LNCaP clone FGC (cell line): ENCODE results near the gene RFPL2.

ENCODE experiments used
- DNase-seq: peaks from one replicate; pipeline ENCODE4 v3.0.0-alpha.2; 2011; ENCODE audit warnings: low read depth
- H3K4me3 ChIP-seq: 2 replicates; pipeline ENCODE4 v1.5.1; 2011; ENCODE audit warnings: mild to moderate bottlenecking, low read depth, low read length, control low read depth
- TF ChIP-seq, protein P1 (sequence below): IDR thresholded peaks from 2 replicates; pipeline ENCODE4 v1.5.1; 2012; ENCODE audit warnings: mild to moderate bottlenecking; ENCODE audit not compliant: control insufficient read depth, insufficient read depth; ENCODE audit errors: extremely low read depth

Gene RFPL2

DNA sequence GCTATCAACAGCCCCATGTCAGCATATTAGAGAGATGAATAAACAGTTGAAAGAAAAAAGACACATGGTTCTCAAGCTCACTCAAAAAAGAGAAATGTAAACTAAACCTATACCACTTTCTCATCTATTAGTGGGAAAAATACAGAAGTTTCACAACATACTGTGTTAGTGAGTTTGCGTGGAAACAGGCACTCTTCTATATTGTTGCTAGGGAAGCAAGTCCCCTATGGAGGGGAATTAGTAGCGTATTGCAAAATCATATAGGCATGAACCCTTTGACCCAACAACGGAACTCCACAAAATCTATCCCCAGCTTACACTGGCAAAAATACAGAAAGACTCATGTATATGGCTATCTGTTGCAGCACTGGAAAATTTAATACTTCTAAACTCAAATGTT, 14.2 kb upstream of the RFPL2 start:
- TF ChIP-seq, protein P1, sequence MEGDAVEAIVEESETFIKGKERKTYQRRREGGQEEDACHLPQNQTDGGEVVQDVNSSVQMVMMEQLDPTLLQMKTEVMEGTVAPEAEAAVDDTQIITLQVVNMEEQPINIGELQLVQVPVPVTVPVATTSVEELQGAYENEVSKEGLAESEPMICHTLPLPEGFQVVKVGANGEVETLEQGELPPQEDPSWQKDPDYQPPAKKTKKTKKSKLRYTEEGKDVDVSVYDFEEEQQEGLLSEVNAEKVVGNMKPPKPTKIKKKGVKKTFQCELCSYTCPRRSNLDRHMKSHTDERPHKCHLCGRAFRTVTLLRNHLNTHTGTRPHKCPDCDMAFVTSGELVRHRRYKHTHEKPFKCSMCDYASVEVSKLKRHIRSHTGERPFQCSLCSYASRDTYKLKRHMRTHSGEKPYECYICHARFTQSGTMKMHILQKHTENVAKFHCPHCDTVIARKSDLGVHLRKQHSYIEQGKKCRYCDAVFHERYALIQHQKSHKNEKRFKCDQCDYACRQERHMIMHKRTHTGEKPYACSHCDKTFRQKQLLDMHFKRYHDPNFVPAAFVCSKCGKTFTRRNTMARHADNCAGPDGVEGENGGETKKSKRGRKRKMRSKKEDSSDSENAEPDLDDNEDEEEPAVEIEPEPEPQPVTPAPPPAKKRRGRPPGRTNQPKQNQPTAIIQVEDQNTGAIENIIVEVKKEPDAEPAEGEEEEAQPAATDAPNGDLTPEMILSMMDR, result no peak
- H3K4me3 ChIP-seq, result no peak overlapping the region
- no peak for DNase-seq

DNA sequence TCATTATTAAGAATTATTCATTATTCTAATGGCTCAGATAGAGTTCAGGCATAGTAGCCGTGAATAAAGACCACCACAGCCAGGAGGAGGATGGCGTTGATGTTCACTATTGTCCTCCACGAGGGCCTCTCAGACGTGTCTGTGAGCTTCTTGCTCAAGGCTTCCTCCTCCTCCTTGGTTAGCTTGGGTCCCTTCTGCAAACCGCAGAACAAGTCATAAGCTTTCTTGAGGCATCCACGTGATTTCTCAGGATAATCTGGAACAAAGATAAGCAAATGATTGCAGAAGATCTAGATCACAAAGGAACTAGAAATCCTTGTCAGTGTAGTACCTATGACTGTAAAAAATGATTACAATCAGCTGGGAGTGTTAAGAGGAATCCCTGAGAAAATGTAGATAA, 13.6 kb upstream of the RFPL2 start:
- no peak for DNase-seq
- no peak overlapping the region for H3K4me3 ChIP-seq
- TF ChIP-seq, protein P1, result no peak

- no peak overlapping the region for H3K4me3 ChIP-seq
- no peak for DNase-seq
- TF ChIP-seq, protein P1, result no peak
Measured at GRCh38 chr22:32217465-32217864, 12.6 kb upstream of the RFPL2 start.

DNA sequence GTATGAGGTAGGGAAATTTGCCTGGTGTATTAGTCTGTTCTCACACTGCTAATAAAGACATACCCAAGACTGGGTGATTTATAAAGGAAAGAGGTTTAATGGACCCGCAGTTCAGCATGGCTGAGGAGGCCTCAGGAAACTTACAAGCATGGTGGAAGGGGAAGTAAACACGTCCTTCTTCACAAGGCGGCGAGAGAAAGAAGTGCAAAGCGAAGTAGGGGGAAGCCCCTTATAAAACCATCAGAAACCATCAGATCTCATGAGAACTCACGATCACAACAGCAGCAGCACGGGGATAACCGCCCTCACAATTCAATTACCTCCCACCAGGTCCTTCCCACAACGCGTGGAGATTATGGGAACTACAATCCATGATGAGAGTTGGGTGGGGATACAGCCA, 12.0 kb upstream of the RFPL2 start:
- H3K4me3 ChIP-seq, result no peak overlapping the region
- no peak for DNase-seq
- TF ChIP-seq, protein P1, result no peak

GRCh38 chr22:32211011-32211410, 6.1 kb upstream of the RFPL2 start:
- TF ChIP-seq, protein P1, result no peak
- H3K4me3 ChIP-seq, result no peak overlapping the region
- no peak for DNase-seq

GRCh38 chr22:32208681-32209080, 3.8 kb upstream of the RFPL2 start:
- no peak for DNase-seq
- no peak overlapping the region for H3K4me3 ChIP-seq
- TF ChIP-seq, protein P1, result no peak

DNA sequence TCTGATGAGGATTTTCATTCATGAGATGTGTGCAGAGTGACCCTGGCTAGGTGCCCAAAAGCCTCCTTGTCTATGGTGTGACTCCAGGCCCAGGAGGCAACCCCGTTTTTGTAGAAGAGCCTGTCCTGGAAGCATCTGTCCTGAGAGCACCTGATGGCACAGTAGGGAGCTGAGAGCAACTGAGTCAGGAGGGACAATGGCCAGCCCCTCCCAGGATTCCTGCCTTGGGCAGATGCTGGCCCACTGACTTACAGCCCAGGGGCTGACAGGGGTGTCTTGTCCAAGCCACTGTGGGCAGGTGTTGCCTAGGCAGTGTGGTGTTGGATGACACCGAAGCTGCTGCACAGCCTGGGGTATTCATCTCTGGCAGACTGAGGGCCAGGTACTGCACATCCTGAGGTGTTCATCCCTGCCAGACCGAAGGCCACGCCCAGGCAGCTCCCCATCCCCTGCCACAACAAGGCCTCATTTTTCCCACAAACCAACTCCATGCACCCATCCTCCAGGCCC, 3.2 kb upstream of the RFPL2 start:
- DNase-seq, result no peak
- TF ChIP-seq, protein P1, result no peak
- H3K4me3 ChIP-seq, result no peak overlapping the region
